Activated B cell treated with CpG ODN at 0.5 μM for 24 hours (primary cell): ENCODE measurements around the gene TAAR9. TPM values are rescaled to one million over a fixed set of nuclear protein-coding genes. Genes with fewer than 3 reads are reported as not detected.

Source experiments
- ATAC-seq: fragments of 200-7000 bp; cut with Tn5 transposase; one replicate; pipeline ENCODE4 v1.10.0; 2021; ENCODE audit warnings: low read depth, mild to moderate bottlenecking, moderate library complexity
- CTCF ChIA-PET: fragments of 350-600 bp; sonication (Branson Sonifier 250); formaldehyde crosslinking; loops from one replicate; lab custom pipeline; 2021; ENCODE audit warnings: antibody characterized with exemption; lab: Charles Lee
- POLR2A ChIA-PET: fragments of 350-600 bp; sonication (Branson Sonifier 250); formaldehyde crosslinking; loops from one replicate; lab custom pipeline; 2021; ENCODE audit warnings: antibody characterized with exemption; lab: Charles Lee
- DNase-seq: peaks from one replicate; pipeline ENCODE4 v3.0.0; 2022
- H3K27ac Mint-ChIP-seq: one replicate; pipeline ENCODE4 v1.8.0; 2020; ENCODE audit warnings: mixed read lengths
- H3K27me3 Mint-ChIP-seq: one replicate; pipeline ENCODE4 v1.8.0; 2021; ENCODE audit warnings: mixed read lengths
- H3K36me3 Mint-ChIP-seq: one replicate; pipeline ENCODE4 v1.8.0; 2021; ENCODE audit warnings: low read depth, mixed read lengths
- H3K4me1 Mint-ChIP-seq: one replicate; pipeline ENCODE4 v1.8.0; 2021; ENCODE audit warnings: mixed read lengths
- H3K4me3 Mint-ChIP-seq: one replicate; pipeline ENCODE4 v1.8.0; 2020; ENCODE audit warnings: mild to moderate bottlenecking, mixed read lengths
- H3K9me3 Mint-ChIP-seq: one replicate; pipeline ENCODE4 v1.8.0; 2020; ENCODE audit warnings: mixed read lengths
- intact Hi-C: fragments of 100-400 bp; cut with micrococcal nuclease; formaldehyde crosslinking; loops from one replicate; pipeline ENCODE4 v1.15.1; 2024
- total RNA-seq: library from RNA; stranded (reverse); gene quantifications from 2 replicates; pipeline ENCODE4 v1.2.3, GENCODE V29; 2022
- TF ChIP-seq, protein P1 (sequence below): fragments of 200-600 bp; IDR thresholded peaks from one replicate; pipeline ENCODE4 v1.8.0; 2022; ENCODE audit warnings: antibody characterized with exemption, mild to moderate bottlenecking

The TAAR9 gene
- total RNA-seq, 1 donor from 2014 or later = not detected

DNA sequence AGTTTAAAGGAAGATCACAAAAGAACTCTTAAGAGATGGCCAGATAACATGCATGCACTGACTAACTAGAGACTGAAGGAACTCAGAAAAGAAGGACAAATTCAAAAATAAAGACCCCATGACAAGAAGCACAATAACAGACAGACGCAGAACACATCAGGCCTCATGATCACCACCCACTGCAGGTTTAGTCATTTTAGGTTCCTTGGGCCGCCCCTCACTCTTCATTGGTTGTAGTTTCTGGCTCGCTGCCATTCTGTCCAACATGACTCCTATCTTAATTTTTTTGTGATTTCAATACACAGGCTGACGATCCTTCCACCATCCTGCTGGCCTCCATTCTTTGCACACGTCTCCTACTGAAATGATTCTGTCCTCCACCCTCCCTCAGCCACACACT, 46.8 kb upstream of the TAAR9 start:
- Mint-ChIP-seq H3K27me3 (no peaks in the 10 kb centered on the region), H3K9me3 (no peaks in the 10 kb centered on the region), H3K36me3 (peaks cover 37% of the 10 kb centered on the region), H3K4me3 (no peak overlapping the region), H3K4me1 (peaks cover 41% of the 10 kb centered on the region), H3K27ac (no peak overlapping the region)
- DNase-seq = no peak
- intact Hi-C loops = no loop called here
- TF ChIP-seq, protein P1, sequence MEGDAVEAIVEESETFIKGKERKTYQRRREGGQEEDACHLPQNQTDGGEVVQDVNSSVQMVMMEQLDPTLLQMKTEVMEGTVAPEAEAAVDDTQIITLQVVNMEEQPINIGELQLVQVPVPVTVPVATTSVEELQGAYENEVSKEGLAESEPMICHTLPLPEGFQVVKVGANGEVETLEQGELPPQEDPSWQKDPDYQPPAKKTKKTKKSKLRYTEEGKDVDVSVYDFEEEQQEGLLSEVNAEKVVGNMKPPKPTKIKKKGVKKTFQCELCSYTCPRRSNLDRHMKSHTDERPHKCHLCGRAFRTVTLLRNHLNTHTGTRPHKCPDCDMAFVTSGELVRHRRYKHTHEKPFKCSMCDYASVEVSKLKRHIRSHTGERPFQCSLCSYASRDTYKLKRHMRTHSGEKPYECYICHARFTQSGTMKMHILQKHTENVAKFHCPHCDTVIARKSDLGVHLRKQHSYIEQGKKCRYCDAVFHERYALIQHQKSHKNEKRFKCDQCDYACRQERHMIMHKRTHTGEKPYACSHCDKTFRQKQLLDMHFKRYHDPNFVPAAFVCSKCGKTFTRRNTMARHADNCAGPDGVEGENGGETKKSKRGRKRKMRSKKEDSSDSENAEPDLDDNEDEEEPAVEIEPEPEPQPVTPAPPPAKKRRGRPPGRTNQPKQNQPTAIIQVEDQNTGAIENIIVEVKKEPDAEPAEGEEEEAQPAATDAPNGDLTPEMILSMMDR = no peak
- ChIA-PET POLR2A (interaction anchor here (4.9 to 6.1 kb wide), 2 partner anchors 21 to 22 kb away, joined by 78 to 79 read pairs; partner anchors contain the start of gene STX7), CTCF (no interaction called here)
- peak; percentile 47 for ATAC-seq

DNA sequence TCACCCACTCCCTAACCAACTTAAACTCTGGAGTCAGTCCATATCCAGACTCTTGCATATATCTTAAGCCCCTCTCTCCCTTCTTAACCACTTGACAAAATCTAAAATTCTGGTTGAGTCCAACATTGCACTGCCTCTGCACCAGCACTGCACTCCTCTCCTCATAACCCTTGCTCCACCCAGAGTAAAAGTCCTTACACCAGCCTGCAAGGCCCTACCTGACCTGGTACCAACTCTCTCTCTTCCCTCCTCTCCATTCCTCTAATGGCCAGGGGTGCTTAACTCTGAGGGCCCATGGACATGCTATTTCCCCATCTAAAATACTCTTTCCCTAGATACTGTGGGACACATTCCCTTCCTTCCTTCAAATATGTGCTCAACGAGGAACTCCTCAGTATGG, 46.2 kb upstream of the TAAR9 start:
- no peak overlapping the region for H3K27ac Mint-ChIP-seq
- peaks cover 36% of the 10 kb centered on the region for H3K36me3 Mint-ChIP-seq
- ChIA-PET CTCF (interaction anchor here (0.9 to 1.0 kb wide), 2 partner anchors 99 to 192 kb away, joined by 3 read pairs; no protein-coding TSS in a partner anchor), POLR2A (interaction anchor here (0.9 to 6.1 kb wide), 2 partner anchors 19 to 21 kb away, joined by 3 to 78 read pairs; partner anchors contain the start of gene STX7)
- H3K9me3 Mint-ChIP-seq = no peaks in the 10 kb centered on the region
- DNase-seq (no peak), ATAC-seq (no peak)
- intact Hi-C loops = no loop called here
- no peaks in the 10 kb centered on the region for H3K27me3 Mint-ChIP-seq
- peaks cover 45% of the 10 kb centered on the region for H3K4me1 Mint-ChIP-seq
- TF ChIP-seq, protein P1 = no peak
- no peak overlapping the region for H3K4me3 Mint-ChIP-seq

DNA sequence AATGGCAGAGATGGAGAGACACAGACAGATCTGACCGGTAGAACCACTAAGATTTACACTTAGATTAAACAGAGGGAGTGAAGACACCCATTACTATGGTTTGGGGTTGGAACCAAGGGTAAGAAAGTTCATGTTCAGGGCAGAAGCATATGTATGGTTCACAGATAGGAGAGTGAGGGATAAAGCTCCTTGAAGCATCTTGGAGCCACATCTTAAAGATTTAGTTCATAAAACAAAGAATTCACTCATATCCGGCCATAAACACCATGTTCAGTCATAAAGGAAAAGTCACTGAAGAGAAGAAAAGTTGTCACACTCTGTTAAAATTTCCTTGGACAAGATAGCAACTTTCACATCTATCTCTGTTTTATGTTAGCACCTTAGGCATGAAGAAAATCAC, 43.1 kb upstream of the TAAR9 start:
- ChIA-PET POLR2A (interaction anchor here (0.6 to 6.1 kb wide), 11 partner anchors 10 to 320 kb away, joined by 3 to 78 read pairs (median 6); partner anchors contain the start of genes RPS12 and STX7), CTCF (interaction anchor here (0.6 to 3.9 kb wide), 5 partner anchors 10 to 215 kb away, joined by 5 to 38 read pairs (median 6); partner anchors contain the start of gene STX7)
- peaks cover 42% of the 10 kb centered on the region for H3K36me3 Mint-ChIP-seq
- intact Hi-C loops = loop anchor here (1.0 to 5.0 kb wide), 3 partner anchors 18 to 808 kb away; partner anchors contain the start of gene STX7
- no peak for ATAC-seq
- TF ChIP-seq, protein P1 = no peak
- H3K27ac Mint-ChIP-seq = no peak overlapping the region
- no peaks in the 10 kb centered on the region for H3K9me3 Mint-ChIP-seq
- no peaks in the 10 kb centered on the region for H3K27me3 Mint-ChIP-seq
- H3K4me1 Mint-ChIP-seq = peaks cover 57% of the 10 kb centered on the region
- no peak for DNase-seq
- H3K4me3 Mint-ChIP-seq = peak overlapping the region; percentile 74

DNA sequence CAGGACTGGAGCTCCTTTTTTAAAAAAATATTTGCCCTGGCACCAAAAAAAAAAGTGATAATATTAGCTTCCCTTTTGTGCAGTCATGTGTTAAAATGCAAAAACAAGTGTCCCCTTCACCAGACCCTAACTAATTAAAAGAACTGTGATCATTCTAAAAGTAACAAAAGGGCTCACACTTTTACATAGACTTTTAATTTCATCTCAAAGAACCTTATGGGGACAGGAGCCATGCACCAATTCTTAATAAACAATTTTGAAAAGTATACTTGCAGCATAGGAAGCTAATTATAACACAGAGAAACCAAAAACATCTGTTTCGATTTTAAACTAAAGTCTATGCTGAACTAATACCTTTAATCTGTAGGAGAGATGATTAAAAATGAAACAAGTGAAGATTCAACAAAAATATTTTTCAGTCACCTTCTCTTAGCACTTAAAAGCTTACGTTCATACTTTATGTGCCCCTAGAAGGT, 42.4 kb upstream of the TAAR9 start:
- H3K9me3 Mint-ChIP-seq = no peaks in the 10 kb centered on the region
- peaks cover 47% of the 10 kb centered on the region for H3K36me3 Mint-ChIP-seq
- ATAC-seq = peak; percentile 45
- no peak overlapping the region for H3K27ac Mint-ChIP-seq
- peak overlapping the region; percentile 74 for H3K4me3 Mint-ChIP-seq
- no peak for DNase-seq
- ChIA-PET CTCF (interaction anchor here (0.6 to 3.9 kb wide), 7 partner anchors 10 to 216 kb away, joined by 5 to 38 read pairs (median 5); partner anchors contain the start of gene STX7), POLR2A (interaction anchor here (0.6 to 6.1 kb wide), 14 partner anchors 10 to 319 kb away, joined by 3 to 78 read pairs (median 6); partner anchors contain the start of genes RPS12 and STX7)
- TF ChIP-seq, protein P1 = no peak
- peaks cover 64% of the 10 kb centered on the region for H3K4me1 Mint-ChIP-seq
- intact Hi-C loops = loop anchor here (1.0 to 5.0 kb wide), 3 partner anchors 18 to 808 kb away; partner anchors contain the start of gene STX7
- H3K27me3 Mint-ChIP-seq = no peaks in the 10 kb centered on the region
